ENCODE data around the gene FUCA2.

FUCA2 gene, protein sequence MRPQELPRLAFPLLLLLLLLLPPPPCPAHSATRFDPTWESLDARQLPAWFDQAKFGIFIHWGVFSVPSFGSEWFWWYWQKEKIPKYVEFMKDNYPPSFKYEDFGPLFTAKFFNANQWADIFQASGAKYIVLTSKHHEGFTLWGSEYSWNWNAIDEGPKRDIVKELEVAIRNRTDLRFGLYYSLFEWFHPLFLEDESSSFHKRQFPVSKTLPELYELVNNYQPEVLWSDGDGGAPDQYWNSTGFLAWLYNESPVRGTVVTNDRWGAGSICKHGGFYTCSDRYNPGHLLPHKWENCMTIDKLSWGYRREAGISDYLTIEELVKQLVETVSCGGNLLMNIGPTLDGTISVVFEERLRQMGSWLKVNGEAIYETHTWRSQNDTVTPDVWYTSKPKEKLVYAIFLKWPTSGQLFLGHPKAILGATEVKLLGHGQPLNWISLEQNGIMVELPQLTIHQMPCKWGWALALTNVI

DNA sequence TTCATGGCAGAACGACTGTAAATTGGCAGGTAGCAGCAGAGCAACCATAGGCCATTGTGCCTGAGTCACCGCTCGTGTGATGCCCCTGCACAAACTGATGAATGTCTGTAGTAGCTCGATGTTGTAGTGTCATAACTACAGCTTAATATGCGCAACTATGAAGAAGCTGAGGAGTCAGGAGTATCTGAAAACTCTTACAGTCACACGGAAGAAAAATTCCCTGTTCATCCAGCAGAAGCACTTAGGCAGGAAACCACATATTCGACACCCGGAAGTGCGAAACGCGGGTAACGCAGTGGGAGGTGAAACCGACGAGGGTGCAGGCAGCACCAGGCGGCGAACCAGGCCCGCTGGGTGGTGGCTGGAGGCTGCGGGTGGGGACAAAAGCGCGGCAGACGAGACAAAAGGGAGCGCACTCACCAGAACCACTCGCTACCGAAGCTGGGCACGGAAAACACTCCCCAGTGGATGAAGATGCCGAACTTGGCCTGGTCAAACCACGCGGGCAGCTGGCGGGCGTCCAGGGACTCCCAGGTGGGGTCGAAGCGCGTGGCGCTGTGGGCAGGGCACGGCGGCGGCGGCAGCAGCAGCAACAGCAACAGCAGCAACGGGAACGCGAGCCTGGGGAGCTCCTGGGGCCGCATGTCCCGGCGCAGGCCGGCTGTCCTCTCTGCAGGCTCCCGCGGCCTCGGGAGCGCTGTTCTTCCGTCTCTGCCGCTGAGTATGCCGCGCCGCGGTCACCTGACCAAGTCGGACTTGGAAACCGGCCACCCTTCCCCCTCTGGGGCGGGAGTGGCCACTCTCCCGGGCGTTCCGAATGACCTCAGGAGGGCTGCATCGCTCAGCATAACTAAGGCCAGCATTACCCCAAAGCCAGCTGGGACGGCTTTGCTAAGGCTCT lies at the start of gene FUCA2:
Gene FUCA2 (minus strand): TSS at position 730 of the 901 bp plus-strand sequence. CDS start 86 bp downstream, at position 644.
- TF ChIP-seq FOXP2 (optimal IDR thresholded peaks at IDR 0.05; ENCODE audit: control extremely low read depth, extremely low read length, insufficient read depth): no peak
- no peak for TF ChIP-seq POLR2AphosphoS5 (IDR thresholded peaks at IDR 0.05; ENCODE audit: borderline replicate concordance, low read depth, low read length)
- no peak within 1 kb of the TSS for H3K27ac ChIP-seq

DNA sequence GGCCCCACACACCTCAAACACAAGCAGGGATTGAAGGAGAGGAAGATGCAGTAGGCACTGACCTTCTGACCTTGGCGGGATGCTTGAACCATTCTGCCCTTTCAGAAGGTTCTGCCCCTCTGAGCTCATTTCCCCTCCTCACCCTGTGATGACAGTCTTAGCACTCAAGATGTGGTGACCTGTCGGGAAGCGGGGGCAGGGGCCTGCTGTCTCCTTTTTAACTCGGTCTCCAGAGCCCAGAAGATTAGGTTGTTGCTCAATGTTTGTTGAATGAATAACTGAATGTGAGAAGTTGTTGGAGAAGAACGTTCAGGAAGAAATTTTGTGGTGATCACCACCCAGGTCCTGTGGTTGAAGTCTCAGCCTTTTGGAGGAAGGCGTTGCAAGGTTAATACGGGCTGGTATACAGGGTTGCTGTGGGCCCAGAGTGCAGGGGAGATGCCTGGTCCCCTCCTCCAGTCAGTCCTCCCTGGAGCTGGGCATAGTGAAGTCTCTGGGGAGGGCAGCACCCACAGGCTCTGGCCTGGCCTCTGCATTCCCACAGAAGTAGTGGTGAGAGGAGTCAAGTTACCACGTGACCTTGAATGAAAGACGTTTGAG lies 49.7 kb upstream of the FUCA2 start:
- DNase-seq (ENCODE audit: low read depth, low spot score): no peak
- H3K4me3 ChIP-seq: no peak overlapping the region
- TF ChIP-seq EZH2 (IDR thresholded peaks at IDR 0.05) (no peak), FOXP2 (optimal IDR thresholded peaks at IDR 0.05; ENCODE audit: control extremely low read depth, extremely low read length, insufficient read depth) (no peak), POLR2AphosphoS5 (IDR thresholded peaks at IDR 0.05; ENCODE audit: borderline replicate concordance, low read depth, low read length) (no peak)
- no peak overlapping the region for H3K9ac ChIP-seq (ENCODE audit: insufficient read length)
- H3K27ac ChIP-seq: no peak overlapping the region
- no peaks in the 10 kb centered on the region for H3K9me3 ChIP-seq (ENCODE audit: low read depth, low read length)
- no peaks in the 10 kb centered on the region for H3K36me3 ChIP-seq (ENCODE audit: insufficient read depth, low read length)

More for the DNA sequence above, at the start of gene FUCA2:
- Histone ChIP-seq H3K36me3 (ENCODE audit: insufficient read depth, low read length) (no peaks in the 10 kb centered on the region), H3K9ac (ENCODE audit: insufficient read length) (no peak within 1 kb of the TSS), H3K4me3 (no peak within 1 kb of the TSS), H3K9me3 (ENCODE audit: low read depth, low read length) (no peaks in the 10 kb centered on the region)
- no peak for DNase-seq (ENCODE audit: low read depth, low spot score)

DNA sequence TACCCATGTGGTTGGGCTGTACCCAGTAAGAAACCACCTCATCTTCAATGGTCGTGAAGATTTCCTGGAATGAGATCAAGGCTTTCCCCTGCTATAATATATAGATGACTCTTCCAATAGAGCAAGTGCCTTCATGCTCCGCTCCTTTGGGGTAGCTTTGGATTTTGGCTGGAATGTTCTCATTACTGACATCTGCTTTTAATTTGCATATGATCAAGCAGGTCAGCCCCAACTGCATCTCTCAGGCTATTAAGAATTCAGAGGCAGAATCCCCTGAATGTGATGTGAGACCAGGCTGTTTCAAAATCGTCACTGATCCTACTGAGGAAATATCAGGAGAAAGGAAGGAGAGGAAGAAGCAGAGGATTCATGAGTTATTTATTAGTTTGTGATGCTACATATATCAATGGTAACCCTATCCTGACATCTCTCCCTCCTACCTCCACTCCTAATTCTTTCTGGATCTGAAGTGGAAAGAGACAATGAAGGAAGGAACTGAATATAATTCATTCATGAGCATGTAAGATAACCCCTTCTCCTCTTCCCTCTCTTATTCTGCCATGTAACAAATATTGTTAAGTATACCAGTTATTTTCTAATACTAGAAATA lies 47.6 kb upstream of the FUCA2 start:
- H3K36me3 ChIP-seq (ENCODE audit: insufficient read depth, low read length): no peaks in the 10 kb centered on the region
- TF ChIP-seq EZH2 (IDR thresholded peaks at IDR 0.05) (no peak), FOXP2 (optimal IDR thresholded peaks at IDR 0.05; ENCODE audit: control extremely low read depth, extremely low read length, insufficient read depth) (no peak), POLR2AphosphoS5 (IDR thresholded peaks at IDR 0.05; ENCODE audit: borderline replicate concordance, low read depth, low read length) (no peak)
- no peak overlapping the region for H3K9ac ChIP-seq (ENCODE audit: insufficient read length)
- no peaks in the 10 kb centered on the region for H3K9me3 ChIP-seq (ENCODE audit: low read depth, low read length)
- no peak overlapping the region for H3K27ac ChIP-seq
- no peak for DNase-seq (ENCODE audit: low read depth, low spot score)
- no peak overlapping the region for H3K4me3 ChIP-seq

DNA sequence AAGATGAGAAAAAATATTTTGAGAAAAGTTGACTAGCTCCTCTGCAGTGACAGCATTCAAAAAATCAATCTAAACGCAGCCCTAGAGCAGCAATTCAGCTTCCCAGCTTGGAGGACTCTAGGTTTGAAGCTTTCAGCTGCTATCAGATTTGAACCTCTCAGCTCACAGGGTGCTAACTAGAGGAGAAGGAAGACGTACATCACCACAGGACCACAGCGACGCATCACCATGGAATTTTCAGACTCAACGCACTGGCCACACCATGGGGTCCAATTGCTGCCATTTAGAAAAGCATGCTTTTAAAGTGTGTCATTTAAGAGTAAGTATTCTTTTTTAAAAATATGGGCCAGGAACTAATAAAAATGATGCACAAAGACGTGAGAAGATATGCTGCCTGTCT lies 45.0 kb upstream of the FUCA2 start:
- no peak for DNase-seq (ENCODE audit: low read depth, low spot score)
- Histone ChIP-seq H3K9me3 (ENCODE audit: low read depth, low read length) (no peaks in the 10 kb centered on the region), H3K9ac (ENCODE audit: insufficient read length) (no peak overlapping the region), H3K27ac (no peak overlapping the region), H3K36me3 (ENCODE audit: insufficient read depth, low read length) (no peaks in the 10 kb centered on the region), H3K4me3 (no peak overlapping the region)
- no peak for TF ChIP-seq POLR2AphosphoS5 (IDR thresholded peaks at IDR 0.05; ENCODE audit: borderline replicate concordance, low read depth, low read length)
- TF ChIP-seq EZH2 (IDR thresholded peaks at IDR 0.05): no peak
- no peak for TF ChIP-seq FOXP2 (optimal IDR thresholded peaks at IDR 0.05; ENCODE audit: control extremely low read depth, extremely low read length, insufficient read depth)

DNA sequence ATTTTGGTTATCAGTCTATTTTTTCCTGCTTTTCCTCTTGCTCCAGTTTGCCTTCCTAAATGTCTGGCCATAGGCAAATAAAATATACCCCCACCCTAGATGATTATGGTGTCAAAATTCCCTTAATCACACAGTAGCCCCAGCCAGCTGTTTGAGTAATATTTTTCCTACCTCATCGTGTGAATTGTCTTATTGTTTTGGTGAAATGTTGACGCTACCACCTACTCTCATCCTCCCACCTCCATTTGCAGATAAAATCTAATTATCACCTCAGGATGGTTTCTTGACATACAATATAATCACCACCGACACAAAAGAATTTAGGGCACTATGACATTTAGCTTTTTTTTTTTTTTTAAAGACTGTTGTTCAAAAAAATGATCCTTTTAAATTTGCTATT lies 44.1 kb upstream of the FUCA2 start:
- TF ChIP-seq EZH2 (IDR thresholded peaks at IDR 0.05): no peak
- no peak for TF ChIP-seq FOXP2 (optimal IDR thresholded peaks at IDR 0.05; ENCODE audit: control extremely low read depth, extremely low read length, insufficient read depth)
- no peak for TF ChIP-seq POLR2AphosphoS5 (IDR thresholded peaks at IDR 0.05; ENCODE audit: borderline replicate concordance, low read depth, low read length)
- Histone ChIP-seq H3K9ac (ENCODE audit: insufficient read length) (no peak overlapping the region), H3K9me3 (ENCODE audit: low read depth, low read length) (no peaks in the 10 kb centered on the region), H3K4me3 (no peak overlapping the region), H3K27ac (no peak overlapping the region), H3K36me3 (ENCODE audit: insufficient read depth, low read length) (no peaks in the 10 kb centered on the region)
- no peak for DNase-seq (ENCODE audit: low read depth, low spot score)

DNA sequence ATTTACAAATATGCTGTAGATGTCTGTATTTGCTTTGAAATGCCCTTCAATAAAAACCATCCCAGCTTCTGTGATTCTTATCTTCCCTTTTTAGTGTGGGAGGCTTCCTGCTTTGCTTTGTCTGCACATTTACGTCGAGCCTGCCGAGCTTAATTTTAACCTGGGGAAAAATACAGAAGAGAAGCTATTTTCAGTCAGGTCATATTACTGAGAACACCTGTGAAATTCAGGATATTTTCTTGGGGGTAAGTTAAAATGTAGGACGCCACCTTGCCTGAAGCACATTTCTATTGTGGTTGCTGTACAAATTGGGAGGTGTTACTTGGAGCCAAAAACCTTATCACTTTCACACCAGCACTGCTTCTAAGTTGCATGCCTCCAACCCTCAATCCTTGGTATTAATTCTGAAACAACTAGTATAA lies 43.6 kb upstream of the FUCA2 start:
- Histone ChIP-seq H3K36me3 (ENCODE audit: insufficient read depth, low read length) (no peaks in the 10 kb centered on the region), H3K9ac (ENCODE audit: insufficient read length) (no peak overlapping the region), H3K27ac (no peak overlapping the region), H3K9me3 (ENCODE audit: low read depth, low read length) (no peaks in the 10 kb centered on the region), H3K4me3 (no peak overlapping the region)
- no peak for TF ChIP-seq POLR2AphosphoS5 (IDR thresholded peaks at IDR 0.05; ENCODE audit: borderline replicate concordance, low read depth, low read length)
- TF ChIP-seq FOXP2 (optimal IDR thresholded peaks at IDR 0.05; ENCODE audit: control extremely low read depth, extremely low read length, insufficient read depth): no peak
- TF ChIP-seq EZH2 (IDR thresholded peaks at IDR 0.05): no peak
- no peak for DNase-seq (ENCODE audit: low read depth, low spot score)

DNA sequence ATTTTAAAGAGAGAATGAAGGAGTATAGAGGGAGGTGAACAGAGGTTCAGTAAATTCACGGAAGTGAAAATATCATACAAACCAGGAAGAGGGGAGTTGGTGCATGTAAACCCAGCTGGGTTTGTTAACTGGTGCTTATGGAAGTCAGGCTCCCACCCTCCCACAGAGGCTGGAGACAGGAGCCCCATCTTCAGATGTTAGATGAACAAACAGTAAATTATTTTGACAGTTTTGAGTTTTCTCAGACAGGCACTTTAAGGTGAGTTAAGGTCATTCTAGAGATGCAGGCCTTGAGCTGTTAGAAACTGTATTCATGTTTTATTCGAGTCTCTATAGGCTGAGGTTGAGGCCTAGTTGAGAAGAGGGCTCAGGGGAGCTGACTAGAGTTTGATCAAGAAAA lies 41.8 kb upstream of the FUCA2 start:
- H3K9ac ChIP-seq (ENCODE audit: insufficient read length): no peak overlapping the region
- H3K27ac ChIP-seq: no peak overlapping the region
- no peaks in the 10 kb centered on the region for H3K36me3 ChIP-seq (ENCODE audit: insufficient read depth, low read length)
- DNase-seq (ENCODE audit: low read depth, low spot score): no peak
- no peak overlapping the region for H3K4me3 ChIP-seq
- TF ChIP-seq EZH2 (IDR thresholded peaks at IDR 0.05) (no peak), POLR2AphosphoS5 (IDR thresholded peaks at IDR 0.05; ENCODE audit: borderline replicate concordance, low read depth, low read length) (no peak), FOXP2 (optimal IDR thresholded peaks at IDR 0.05; ENCODE audit: control extremely low read depth, extremely low read length, insufficient read depth) (no peak)
- H3K9me3 ChIP-seq (ENCODE audit: low read depth, low read length): no peaks in the 10 kb centered on the region

Measured in SK-N-MC (cell line).